Uterus (tissue), 4 donors: Measurements from ENCODE around the gene RBM10. TPM values are rescaled to one million over a fixed set of nuclear protein-coding genes. Genes with fewer than 3 reads are reported as not detected.

Experiments
- DNase-seq, 2 donors: peaks; one replicate each; pipeline ENCODE4 v3.0.0-alpha.2; 2019 to 2020
- H3K27ac ChIP-seq, 2 donors: fragments of 200-600 bp; sonication (generic); 1 replicate in 1 of 2; 2 replicates in 1 of 2; pipeline ENCODE4 v1.5.1; 2016 to 2018
- H3K27me3 ChIP-seq, 2 donors: fragments of 200-600 bp; sonication (generic); one replicate each; pipeline ENCODE4 v1.5.1; 2018 to 2019; ENCODE audit warnings: control low read depth in 1 of 2
- H3K36me3 ChIP-seq, 2 donors: fragments of 200-600 bp; sonication (generic); one replicate each; pipeline ENCODE4 v1.5.1; 2019; ENCODE audit warnings: control low read depth in 1 of 2
- H3K4me1 ChIP-seq, 2 donors: fragments of 200-600 bp; sonication (generic); one replicate each; pipeline ENCODE4 v1.5.1; 2018 to 2019; ENCODE audit warnings: control low read depth in 1 of 2
- H3K4me3 ChIP-seq, 2 donors: fragments of 200-600 bp; sonication (generic); 1 replicate in 1 of 2; 2 replicates in 1 of 2; pipeline ENCODE4 v1.5.1; 2018 to 2019; ENCODE audit warnings: mild to moderate bottlenecking in 1 of 2
- H3K9me3 ChIP-seq, 2 donors: fragments of 200-600 bp; sonication (generic); one replicate each; pipeline ENCODE4 v1.5.1; 2019; ENCODE audit warnings: control low read depth in 1 of 2
- POLR2A ChIP-seq, 2 donors: fragments of 450-650 bp; IDR thresholded peaks; one replicate each; pipeline ENCODE4 v1.6.1; 2016; ENCODE audit warnings: antibody characterized with exemption in 2 of 2, mild to moderate bottlenecking in 1 of 2, moderate library complexity in 1 of 2
- intact Hi-C: fragments of 100-400 bp; cut with DNase I; formaldehyde crosslinking; loops from one replicate; pipeline ENCODE4 v1.15.1; 2023; ENCODE audit warnings: low total_unique reads
- total RNA-seq, 4 donors: library from RNA; depleted of rRNA in 3 of 4; stranded (reverse); fragments of >200 nt in 3 of 4; gene quantifications; one replicate each; pipeline versions ENCODE4 v1.1.0 to v1.2.4, GENCODE V29; 2014 to 2023
- TF ChIP-seq, protein P1 (sequence below), 4 experiments: fragments of 200-600 bp in 2 of 4; fragments of 450-650 bp in 2 of 4; sonication (generic) in 2 of 4; IDR thresholded peaks; one replicate each; pipeline ENCODE4 v1.5.1; 2016 to 2019; ENCODE audit warnings: antibody characterized with exemption in 4 of 4, mild to moderate bottlenecking in 2 of 4, moderate library complexity in 1 of 4
- donor health status: DM: yes; HTN: yes; CAD: no.

RBM10 gene
- total RNA-seq, 4 donors from 2014 or later = 4.4 to 45.4 (median 22.3) TPM

DNA sequence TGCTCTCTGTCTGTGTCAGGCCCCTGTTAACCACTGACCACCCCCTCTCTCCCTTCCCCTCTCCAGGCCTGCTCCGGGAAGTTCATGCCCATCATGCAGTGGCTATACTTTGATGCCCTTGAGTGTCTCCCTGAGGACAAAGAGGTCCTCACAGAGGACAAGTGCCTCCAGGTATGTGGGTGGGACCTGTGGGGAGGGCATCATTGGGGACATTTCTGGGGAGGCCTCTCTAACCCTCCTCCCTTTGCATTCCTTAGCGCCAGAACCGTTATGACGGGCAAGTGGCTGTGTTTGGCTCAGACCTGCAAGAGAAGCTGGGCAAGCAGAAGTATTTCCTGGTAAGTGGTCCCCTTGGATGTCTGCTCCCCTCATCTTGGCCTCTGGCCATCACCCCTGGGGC is 57.9 kb downstream of the RBM10 start:
- H3K27ac ChIP-seq = no peak overlapping the region

DNA sequence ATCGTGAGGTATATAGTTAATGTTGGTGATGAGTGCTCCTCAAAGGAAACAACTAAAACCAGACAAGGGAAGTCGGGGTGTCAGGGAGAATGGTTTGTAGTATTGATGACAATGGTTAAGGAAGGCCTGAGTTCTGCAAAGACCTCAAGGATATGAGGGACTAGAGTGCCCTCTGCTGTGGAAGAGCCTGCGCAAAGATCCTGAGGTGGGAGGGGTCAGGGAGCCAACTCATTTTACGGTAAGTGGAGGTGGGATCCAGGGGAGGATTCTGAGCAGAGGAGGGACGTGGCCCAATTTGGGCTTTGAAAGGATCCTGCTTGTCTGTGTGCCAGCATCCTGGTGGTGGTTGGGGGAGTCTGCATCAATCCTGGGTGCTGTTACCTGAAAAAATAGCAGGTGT is 59.9 kb downstream of the RBM10 start:
- no peak for DNase-seq
- TF ChIP-seq POLR2A (IDR thresholded peaks at IDR 0.05) = no peak
- TF ChIP-seq, protein P1, sequence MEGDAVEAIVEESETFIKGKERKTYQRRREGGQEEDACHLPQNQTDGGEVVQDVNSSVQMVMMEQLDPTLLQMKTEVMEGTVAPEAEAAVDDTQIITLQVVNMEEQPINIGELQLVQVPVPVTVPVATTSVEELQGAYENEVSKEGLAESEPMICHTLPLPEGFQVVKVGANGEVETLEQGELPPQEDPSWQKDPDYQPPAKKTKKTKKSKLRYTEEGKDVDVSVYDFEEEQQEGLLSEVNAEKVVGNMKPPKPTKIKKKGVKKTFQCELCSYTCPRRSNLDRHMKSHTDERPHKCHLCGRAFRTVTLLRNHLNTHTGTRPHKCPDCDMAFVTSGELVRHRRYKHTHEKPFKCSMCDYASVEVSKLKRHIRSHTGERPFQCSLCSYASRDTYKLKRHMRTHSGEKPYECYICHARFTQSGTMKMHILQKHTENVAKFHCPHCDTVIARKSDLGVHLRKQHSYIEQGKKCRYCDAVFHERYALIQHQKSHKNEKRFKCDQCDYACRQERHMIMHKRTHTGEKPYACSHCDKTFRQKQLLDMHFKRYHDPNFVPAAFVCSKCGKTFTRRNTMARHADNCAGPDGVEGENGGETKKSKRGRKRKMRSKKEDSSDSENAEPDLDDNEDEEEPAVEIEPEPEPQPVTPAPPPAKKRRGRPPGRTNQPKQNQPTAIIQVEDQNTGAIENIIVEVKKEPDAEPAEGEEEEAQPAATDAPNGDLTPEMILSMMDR (IDR thresholded peaks at IDR 0.05) = no peak
- no peaks in the 10 kb centered on the region for H3K36me3 ChIP-seq
- no peaks in the 10 kb centered on the region for H3K4me1 ChIP-seq
- H3K27ac ChIP-seq = no peak overlapping the region
- H3K9me3 ChIP-seq = no peaks in the 10 kb centered on the region
- intact Hi-C loops = no loop called here
- no peaks in the 10 kb centered on the region for H3K27me3 ChIP-seq
- H3K4me3 ChIP-seq = no peak overlapping the region

More for the DNA sequence above, 57.9 kb downstream of the RBM10 start:
- H3K4me3 ChIP-seq = no peak overlapping the region
- no peaks in the 10 kb centered on the region for H3K36me3 ChIP-seq
- no peaks in the 10 kb centered on the region for H3K9me3 ChIP-seq
- no peaks in the 10 kb centered on the region for H3K27me3 ChIP-seq
- no peaks in the 10 kb centered on the region for H3K4me1 ChIP-seq
- no peak for TF ChIP-seq POLR2A (IDR thresholded peaks at IDR 0.05)
- TF ChIP-seq, protein P1 (IDR thresholded peaks at IDR 0.05) = no peak
- DNase-seq = no peak
- intact Hi-C loops = no loop called here

DNA sequence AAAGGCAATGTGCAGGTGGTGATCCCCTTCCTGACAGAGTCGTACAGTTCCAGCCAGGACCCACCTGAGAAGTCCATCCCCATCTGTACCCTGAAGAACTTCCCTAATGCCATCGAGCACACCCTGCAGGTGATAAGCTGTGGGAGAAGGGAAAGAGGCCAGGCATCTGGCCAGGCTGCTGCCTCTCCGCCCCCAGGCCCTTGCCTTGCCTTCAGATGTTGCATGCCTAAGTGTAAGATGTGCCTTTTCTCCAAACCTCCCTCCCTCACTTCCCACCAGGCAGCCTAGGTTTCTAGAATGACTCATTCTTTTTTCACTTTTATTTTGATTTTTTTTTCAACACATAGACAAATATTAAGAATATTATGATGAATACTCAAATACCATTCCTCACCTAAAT is 61.3 kb downstream of the RBM10 start:
- H3K4me3 ChIP-seq = no peak overlapping the region
- DNase-seq = no peak
- H3K27me3 ChIP-seq = no peaks in the 10 kb centered on the region
- no peaks in the 10 kb centered on the region for H3K9me3 ChIP-seq
- intact Hi-C loops = no loop called here
- no peak overlapping the region for H3K27ac ChIP-seq
- no peaks in the 10 kb centered on the region for H3K36me3 ChIP-seq
- TF ChIP-seq, protein P1 (IDR thresholded peaks at IDR 0.05) = no peak
- TF ChIP-seq POLR2A (IDR thresholded peaks at IDR 0.05) = no peak
- H3K4me1 ChIP-seq = no peaks in the 10 kb centered on the region

DNA sequence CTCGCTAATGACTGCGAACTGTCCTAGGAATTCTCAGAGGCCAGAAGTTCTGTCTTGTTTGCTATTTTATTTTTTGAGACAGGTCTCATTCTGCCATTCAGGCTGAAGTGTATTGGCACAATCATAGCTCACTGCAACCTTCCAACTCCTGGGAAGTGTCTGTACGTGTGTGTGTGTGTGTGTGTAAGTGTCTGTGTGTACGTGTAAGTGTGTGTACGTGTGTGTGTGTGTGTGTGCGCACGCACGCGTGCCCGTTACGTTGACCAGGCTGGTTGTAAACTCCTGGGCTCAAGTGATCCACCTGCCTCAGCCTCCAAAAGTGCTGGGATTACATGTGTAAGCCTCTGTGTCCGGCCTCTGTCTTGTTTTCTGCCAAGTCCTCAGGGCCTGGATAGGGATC is 63.1 kb downstream of the RBM10 start:
- Histone ChIP-seq H3K4me1 (no peaks in the 10 kb centered on the region), H3K27ac (no peak overlapping the region), H3K4me3 (no peak overlapping the region), H3K27me3 (no peaks in the 10 kb centered on the region), H3K9me3 (no peaks in the 10 kb centered on the region), H3K36me3 (no peaks in the 10 kb centered on the region)
- DNase-seq = no peak
- intact Hi-C loops = no loop called here
- no peak for TF ChIP-seq POLR2A (IDR thresholded peaks at IDR 0.05)
- TF ChIP-seq, protein P1 (IDR thresholded peaks at IDR 0.05) = no peak

DNA sequence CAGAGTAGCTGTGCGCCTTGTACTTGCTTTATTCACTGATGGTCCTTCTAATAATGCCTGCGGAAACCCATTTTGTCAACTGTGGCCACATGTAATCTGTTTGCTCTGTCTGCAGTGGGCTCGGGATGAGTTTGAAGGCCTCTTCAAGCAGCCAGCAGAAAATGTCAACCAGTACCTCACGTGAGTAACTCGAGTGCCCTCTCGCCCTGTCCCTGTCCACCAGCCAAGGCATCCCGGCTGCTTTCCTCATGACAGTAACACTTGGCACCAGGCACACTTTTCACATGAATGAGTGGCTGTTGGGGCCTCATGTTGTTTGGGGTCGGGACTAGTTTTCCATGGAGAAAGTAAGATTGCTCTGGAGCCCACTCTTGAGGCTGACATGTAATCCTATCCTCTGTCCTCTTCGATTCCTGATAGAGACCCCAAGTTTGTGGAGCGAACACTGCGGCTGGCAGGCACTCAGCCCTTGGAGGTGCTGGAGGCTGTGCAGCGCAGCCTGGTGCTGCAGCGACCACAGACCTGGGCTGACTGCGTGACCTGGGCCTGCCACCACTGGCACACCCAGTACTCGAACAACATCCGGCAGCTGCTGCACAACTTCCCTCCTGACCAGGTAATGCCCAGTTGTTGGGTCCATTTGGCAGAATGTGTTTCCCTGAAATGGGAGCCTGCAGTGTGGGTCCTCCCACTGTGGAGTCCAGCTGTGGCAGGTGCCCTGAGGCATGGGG is 64.7 kb downstream of the RBM10 start:
- intact Hi-C loops = no loop called here
- no peaks in the 10 kb centered on the region for H3K36me3 ChIP-seq

More for the DNA sequence above, 64.7 kb downstream of the RBM10 start:
- Histone ChIP-seq H3K9me3 (no peaks in the 10 kb centered on the region), H3K27me3 (no peaks in the 10 kb centered on the region), H3K4me1 (no peaks in the 10 kb centered on the region), H3K4me3 (no peak overlapping the region), H3K27ac (no peak overlapping the region)
- no peak for TF ChIP-seq POLR2A (IDR thresholded peaks at IDR 0.05)
- TF ChIP-seq, protein P1 (IDR thresholded peaks at IDR 0.05) = no peak
- no peak for DNase-seq
